HG03139 (cell line): Measurements from ENCODE around the gene C10orf120.

Experiments
- ATAC-seq: cut with Tn5 transposase; IDR thresholded peaks from one replicate; pipeline ENCODE4 v1.9.1; 2021; ENCODE audit not compliant: unreplicated experiment

Gene C10orf120

GRCh38 chr10:122662231-122662630 lies 37.4 kb downstream of the C10orf120 start:
- ATAC-seq = no peak

- no peak for ATAC-seq
These were observed 39.0 kb downstream of the C10orf120 start for GRCh38 chr10:122660696-122661095.

- no peak for ATAC-seq
These were observed 40.0 kb downstream of the C10orf120 start for GRCh38 chr10:122659651-122660050.

DNA sequence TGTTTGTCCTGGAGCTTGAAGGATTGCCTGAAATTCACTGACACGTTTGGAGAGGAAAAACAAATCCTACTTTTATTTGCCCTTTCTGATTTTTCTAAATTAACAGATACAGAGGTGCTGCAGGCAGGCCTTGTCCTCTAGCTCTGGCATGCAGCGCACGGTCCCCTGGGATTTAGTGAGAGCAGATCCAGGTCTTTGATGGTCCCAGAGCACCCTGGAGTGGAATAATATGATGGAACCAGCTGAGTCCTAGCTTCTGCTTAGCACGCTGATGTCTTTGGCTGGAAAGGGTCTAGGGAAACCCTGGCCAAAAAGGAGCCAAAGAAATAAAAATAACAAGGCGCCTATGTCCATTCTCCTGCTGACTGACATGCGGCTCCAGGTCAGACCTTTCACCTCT lies 40.5 kb downstream of the C10orf120 start:
- ATAC-seq = no peak

DNA sequence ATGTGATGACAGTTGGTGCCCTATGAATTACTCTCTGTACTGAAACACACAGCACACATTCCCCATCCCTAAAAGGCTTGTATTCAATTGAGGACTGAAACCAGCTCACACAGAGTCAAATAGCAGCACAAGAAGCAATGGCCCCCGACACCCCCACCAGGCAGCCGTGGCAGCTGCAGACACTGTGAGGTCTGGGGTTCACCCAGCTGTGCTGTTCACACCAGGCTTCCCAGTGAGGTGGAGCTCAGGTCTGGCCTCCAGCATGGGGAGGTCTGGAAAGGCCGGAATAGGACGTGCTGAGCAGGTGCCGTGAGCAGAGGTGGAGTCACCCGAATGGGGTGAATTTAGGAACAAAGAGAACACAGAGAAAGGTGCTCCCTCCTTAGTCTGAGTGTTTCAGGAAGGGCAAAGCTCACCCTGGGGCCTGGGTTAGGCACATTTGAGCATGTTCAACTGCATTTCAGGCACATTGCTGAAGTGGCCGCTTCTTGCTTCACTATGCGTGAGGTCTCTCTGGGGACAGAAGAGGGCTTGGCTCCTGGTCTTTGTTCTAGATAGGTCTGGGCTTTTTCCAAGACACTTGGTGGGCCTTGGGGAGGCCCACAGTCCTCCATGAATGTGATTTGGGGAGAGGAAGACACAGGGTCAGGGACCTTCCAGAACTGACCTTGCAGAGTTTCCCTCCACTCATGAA lies 41.1 kb downstream of the C10orf120 start:
- ATAC-seq = no peak

DNA sequence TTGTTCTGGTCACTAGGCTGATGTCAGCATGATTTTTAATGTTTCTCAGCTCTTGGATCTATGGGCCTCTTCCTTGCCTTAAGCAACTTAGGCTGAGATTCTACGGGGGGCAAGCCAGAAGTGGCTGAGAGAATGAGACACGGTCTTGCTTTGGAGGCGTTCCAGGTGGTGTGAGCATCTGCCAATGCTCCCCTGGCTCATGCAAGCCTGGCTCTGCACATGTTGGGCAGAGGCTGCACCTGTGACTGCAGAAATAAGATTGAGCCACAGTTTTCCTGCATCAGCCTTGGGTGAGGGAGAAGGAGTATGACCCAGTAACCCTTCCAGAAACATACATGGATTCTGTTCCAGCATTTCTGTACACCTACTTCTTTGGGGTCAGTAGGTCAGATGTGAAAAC lies 41.9 kb downstream of the C10orf120 start:
- no peak for ATAC-seq

DNA sequence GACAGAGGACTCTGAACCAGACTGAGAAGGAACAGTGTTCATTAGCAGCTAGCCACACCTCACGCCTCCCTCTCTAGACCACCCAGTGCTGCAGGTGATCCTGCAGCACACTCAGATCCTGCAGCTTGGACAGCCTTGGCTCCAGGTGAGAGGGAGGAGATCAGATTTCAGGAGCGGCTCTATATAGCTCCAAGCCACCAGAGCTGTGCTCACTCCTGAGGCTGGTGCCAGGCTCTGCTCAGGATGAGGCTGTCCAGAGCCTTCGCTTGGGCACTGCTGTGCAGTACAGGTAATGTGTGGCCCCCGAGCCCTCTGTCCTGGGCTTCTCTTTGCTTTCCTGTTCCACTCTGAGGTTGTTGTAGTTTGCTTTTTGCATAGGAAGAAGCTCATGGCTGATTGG lies 42.4 kb downstream of the C10orf120 start:
- no peak for ATAC-seq

- no peak for ATAC-seq
These were observed 42.9 kb downstream of the C10orf120 start for GRCh38 chr10:122656741-122657140.

GRCh38 chr10:122656308-122656705 lies 43.3 kb downstream of the C10orf120 start:
- ATAC-seq = no peak

- no peak for ATAC-seq
These were observed 43.9 kb downstream of the C10orf120 start for GRCh38 chr10:122655524-122656307.

GRCh38 chr10:122650331-122650730 lies 49.3 kb downstream of the C10orf120 start:
- ATAC-seq = no peak

- ATAC-seq = no peak
These were observed 49.7 kb downstream of the C10orf120 start for GRCh38 chr10:122649903-122650302.

GRCh38 chr10:122648599-122649428 lies 50.8 kb downstream of the C10orf120 start:
- ATAC-seq = no peak
